NCI-H1436 treated with DMSO at 0.1 percent for 48 hours (cell line): Measurements from ENCODE around the gene UBTD1.
"Not testable (repeated sequence)": the region's sequence is repeated elsewhere in the genome, so short reads cannot be mapped to it uniquely, and the experiment has no call there.

Experiments used
- DNase-seq: peaks from one replicate; lab custom pipeline; 2025; lab: John Stamatoyannopoulos, UW

Gene UBTD1

GRCh38 chr10:97515271-97515978 lies 16.7 kb downstream of the UBTD1 start:
- DNase-seq, result no peak

GRCh38 chr10:97517096-97517750 lies 18.5 kb downstream of the UBTD1 start:
- DNase-seq, result no peak

DNA sequence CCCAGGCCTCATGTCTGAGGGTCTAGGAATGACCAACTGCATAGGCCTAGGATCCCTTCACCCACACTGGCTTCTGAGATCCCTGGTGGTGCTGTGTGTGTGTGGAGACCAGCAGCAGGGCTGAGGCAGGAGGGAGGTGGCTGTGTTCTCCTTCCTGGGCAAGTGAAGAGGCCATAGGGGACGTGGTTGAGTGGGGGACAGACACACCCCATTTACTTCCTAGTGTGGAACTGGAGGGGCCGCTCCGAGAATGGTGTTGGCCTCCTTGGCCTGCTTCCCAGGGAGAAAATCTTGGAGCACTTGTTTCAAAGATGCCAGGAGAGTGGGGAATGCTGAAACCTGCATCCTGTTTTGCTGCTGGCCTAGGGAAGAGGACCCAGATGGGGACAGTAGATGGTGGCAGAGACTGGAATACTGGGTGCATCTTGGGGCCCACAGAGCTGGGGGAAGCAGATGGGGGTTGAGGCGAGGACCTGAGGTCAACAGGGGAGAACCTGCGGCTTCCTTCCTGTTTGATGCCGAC lies 19.1 kb downstream of the UBTD1 start:
- no peak for DNase-seq

DNA sequence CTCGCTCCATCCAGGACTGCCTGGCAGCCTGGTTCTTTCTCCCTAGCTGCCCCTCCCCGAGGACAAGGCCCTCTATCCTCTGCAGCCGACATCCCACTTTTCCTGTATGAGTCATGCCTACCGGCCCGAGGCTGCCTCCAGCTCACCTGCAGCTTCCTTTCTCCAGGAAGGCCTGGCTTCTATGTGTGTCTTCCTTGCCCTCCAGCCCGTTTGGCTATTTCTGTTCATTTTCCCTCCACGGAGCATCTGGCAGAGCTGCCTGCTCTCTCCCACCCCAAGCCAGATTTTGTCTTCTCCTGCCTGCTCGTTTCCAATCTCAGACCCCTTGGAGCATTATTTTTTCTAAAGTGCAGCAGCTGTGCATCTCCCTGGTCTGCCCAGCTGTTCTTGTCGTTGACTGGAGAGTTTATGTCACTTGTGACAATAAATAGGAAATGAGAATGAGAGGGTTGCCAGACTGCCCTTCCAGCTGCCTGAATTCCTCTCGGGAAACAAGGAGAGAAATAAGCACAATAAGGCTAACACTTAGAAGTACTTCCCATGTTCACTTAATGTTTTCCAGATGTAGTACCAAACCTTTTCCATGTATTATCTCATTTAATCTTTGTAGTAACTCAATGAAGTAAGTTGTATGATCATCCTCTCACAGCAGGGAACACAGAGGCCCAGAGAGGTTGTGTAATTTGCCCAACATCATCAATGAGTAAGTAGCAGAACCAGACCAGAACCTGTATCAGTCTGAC lies 19.7 kb downstream of the UBTD1 start:
- DNase-seq, result no peak

- no peak for DNase-seq
These were observed 20.6 kb downstream of the UBTD1 start for GRCh38 chr10:97519342-97519741.

DNA sequence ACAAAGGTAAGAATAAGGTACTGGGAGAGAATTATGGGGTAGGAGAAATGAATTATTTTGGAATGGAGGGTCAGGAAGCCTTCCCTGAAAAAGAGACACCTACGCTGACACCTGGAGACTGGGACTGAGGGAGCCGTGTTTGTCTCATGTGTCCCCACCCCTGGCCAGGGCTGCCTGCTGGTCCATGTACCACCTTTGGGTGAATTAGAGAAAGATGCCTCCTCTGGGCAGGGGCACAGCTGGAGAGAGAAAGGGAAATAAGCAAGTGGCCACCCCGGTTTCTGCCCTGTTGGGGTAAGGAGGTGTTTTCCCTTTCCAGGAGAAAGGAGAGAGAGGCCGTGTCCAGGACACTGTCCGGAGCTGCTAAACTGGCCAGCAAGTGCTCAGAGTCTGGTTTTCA lies 21.8 kb downstream of the UBTD1 start:
- no peak for DNase-seq

DNA sequence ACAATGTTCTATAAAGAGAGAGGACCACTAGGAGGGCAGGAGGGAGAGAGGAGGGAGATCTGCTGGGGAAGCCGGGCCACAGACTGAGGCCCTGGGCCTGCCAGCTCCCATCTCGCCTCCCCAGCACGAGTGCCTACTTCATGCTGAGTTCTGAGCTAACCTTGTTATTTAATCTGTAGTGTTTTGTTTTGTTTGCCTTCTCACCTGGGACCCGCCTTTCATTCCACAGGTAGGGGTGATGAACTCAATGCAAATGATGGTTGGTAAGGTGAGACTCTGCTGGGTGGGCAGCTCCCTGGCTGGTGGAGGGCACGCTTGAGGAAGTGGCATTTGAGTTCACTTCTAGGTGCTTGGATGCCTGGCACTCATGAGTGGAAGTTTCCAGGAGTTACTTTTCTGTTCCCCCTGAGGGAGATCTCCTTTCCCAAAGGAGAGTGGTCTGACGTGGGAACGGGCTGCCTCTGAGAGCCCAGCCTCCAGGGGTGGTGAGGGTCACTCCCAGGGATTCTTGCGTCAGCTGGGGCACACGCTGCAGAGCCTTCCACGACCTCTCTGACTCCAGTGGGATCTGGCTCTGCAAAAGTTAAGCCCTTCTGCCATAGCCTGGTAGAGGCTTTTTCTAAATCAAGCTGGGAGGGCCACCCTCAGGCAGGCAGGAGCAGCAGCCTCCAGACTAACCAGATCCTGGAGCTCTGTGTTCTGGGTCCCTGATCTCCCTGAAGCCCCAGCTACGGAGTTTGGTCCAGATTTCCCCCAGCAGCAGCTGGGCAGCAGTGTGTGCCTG lies 22.4 kb downstream of the UBTD1 start:
- DNase-seq, result no peak

- no peak for DNase-seq
These were observed 23.3 kb downstream of the UBTD1 start for GRCh38 chr10:97522071-97522470.

DNA sequence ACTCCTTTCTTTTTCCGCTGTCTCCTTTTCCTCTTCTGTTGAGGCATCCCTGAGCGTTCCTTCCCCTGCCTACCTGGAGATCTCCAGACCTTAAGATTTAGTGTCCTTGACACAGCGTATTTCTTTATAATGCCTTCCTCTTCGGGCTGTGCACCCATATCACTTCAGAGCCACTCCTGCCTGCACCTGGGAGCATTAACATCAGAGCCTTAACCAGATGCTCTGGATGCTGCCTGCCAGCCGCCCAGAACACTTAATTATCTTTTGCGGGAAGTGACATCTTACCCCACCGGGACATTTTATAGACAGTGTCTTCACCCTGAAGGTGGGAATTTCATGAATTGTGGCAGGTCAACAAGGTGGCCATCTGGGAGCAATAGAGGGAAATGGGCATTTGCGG lies 24.2 kb downstream of the UBTD1 start:
- DNase-seq, result no peak

DNA sequence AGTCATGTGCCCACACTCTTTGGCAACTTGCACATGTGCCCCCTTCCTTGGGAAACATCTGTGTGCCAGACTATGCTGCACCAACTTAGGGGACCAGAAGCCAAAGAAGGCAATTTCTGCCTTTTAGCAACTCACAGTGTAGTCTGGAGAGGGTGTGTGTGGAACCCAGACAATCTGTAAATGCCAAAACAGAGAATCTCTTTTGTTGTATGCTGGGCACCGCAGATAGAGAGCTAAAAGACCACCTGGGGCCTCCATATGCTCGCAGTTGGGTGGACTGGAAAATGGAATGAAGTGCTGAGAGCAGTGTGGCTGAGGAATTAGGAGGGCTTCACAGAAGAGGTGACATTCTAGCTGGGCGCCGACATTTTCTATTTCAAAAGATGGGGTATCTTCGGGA lies 26.4 kb downstream of the UBTD1 start:
- no peak for DNase-seq

DNA sequence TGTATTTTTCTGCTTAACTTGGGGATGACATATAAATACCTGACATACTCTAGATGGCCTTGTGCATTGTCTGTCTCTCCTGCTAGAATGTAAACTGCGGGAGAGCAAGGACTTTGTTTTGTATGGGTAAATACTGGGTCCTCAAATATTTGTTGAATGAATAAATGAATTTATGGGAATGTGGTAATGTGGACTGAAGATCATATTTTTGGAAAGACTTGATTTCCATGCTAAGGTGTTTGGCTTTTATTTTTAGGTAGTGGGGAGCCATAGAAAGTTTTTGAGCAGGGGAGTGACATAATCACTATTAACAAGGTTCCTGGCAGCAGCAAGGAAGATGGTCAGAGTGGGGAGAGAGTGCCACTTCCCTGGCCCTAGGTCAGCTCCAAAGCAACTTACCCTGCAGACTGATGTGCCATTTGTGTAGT lies 27.0 kb downstream of the UBTD1 start:
- no peak for DNase-seq

- DNase-seq, result not testable (repeated sequence)
These were observed 30.2 kb downstream of the UBTD1 start for GRCh38 chr10:97528876-97529275.

DNA sequence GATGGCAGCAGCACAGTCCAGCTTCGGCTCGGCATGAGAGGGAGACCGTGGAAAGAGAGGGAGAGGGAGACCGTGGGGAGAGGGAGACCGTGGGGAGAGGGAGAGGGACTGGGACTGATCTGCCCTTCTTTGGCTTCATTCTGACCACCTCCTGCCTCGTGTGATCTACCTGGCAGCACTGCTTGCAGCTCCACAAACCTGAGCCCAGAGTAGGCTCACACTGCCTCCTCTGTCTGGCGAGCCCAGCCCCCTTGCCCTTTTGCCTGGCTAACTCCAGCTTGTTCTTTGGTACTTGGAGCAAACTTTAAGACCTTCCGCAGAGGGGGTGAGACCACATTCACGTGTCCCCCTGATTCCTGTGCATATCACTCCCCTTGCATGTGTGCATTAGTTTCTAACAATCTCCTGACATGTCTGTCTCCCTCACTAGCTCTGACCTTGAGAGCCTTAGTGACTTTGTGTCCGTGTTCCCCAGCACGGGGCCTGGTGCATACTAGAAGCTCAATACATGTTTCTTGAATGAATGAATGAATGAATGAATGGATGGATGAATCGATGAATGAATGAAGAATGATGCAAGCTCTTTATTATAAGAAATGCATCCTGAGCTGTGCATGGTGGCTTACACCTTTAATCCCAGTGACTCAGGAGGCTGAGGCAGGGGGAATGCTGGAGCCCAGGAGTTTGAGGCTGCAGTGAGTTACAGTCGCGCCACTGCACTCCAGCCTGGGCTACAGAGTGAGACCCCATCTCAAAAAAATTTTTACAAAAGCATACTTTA lies 31.2 kb downstream of the UBTD1 start:
- DNase-seq, result no peak

DNA sequence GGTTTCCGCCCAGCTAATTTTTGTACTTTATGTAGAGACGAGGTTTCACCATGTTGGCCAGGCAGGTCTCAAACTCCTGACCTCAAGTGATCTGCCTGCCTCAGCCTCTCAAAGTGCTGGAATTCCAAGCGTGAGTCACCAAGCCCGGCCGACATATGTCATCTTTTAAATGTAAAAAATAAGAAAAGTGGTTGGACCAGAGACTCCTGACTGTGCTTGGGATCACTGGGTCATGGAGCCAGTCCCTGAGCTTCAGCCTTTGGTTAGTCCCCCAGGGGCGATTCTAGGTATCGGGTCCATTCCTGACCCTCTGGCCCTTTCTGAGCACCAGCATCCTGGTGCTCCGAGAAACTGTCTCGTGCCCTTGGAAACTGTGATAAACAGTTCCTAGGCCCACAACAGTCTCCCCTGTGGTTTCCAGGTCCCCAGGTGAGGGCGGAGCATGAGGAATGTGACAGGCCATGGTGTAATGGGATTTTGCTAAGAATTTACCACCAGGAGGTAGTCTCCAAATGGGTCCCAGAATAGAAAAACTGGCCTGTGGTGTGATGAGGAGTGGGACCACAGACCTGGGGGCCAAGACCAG lies 32.8 kb downstream of the UBTD1 start:
- DNase-seq, result no peak

- DNase-seq, result no peak
These were observed 34.4 kb downstream of the UBTD1 start for GRCh38 chr10:97532935-97533671.

DNA sequence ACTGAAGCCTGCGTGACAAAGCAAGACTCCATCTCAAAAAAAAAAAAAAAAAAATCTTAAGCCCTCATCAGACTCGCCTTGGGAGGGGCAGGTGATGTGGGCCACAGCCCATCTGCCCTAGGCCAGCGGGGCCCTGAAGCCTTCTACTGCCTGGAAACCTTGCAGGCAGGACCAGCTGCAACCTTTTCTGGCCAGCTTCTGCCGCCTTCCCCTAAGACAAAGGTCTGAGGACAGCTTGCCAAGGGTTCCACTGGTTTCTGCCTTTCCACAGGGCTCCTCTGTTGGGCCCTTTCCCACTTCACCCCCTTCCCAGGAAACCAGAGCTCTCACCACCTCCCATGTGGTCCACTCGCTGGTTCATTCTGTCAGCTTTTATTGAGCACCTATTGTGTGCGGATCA lies 35.2 kb downstream of the UBTD1 start:
- DNase-seq, result no peak

GRCh38 chr10:97534746-97535367 lies 36.1 kb downstream of the UBTD1 start:
- DNase-seq, result no peak

DNA sequence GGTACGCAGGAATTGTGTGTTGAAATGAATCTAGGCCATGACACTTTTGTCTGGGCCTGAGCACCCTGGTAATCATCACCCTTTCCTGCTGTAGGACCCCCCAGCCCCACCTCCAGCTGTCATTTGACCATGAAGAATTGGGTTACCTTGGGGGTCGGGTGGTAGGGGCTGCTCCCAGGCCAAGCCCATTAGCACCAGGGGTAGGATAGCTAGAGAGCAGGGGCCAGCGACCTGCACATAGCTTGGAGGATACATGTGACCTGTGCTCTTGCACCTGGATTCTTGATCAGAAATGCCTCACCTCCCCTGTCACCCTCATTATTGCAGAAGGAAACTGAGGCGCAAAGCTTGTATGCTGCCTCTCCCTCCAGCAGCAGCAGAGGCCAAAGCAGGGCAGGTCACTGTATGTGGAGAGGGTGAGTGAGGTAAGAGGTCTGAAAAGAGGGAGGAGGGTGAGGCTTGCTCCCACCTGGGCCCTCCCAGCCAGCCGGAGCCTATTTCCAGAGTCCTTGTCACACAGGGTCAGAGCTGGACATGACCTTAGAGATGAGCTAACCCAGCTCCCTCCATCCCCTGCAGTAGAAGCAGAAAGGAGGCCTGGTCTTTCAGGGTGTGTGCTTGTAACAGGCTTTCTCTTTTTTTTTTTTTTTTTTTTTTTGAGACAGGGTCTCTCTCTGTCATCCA lies 38.6 kb downstream of the UBTD1 start:
- DNase-seq, result no peak

DNA sequence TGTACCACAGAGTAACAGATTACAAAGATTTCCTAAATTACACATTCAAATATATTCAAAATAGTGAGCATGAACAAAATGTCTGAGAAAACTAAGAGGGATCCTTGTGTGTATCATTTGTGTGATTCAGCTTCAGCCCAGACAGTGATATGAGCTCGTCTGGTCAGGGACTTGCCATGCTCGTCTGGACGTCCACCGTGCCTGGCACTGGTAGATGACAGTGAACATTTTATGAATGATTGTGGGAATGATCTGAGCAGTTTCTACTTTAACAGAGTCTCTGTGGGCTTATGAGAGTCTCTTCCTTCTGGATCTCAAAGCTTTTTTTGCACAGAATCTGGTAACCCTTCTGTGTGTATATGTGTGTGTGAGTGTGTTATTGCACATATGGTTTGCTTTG lies 39.7 kb downstream of the UBTD1 start:
- no peak for DNase-seq
